KMS-11 (cell line): ENCODE data around the gene PCP4L1.

ENCODE experiments used
- H2AFZ ChIP-seq: fragments of 200-600 bp; sonication (generic); 2 replicates; pipeline ENCODE4 v1.6.1; 2016; ENCODE audit warnings: antibody characterized with exemption, mixed run types, low read depth
- H3K27ac ChIP-seq: fragments of 200-600 bp; sonication (generic); 2 replicates; pipeline ENCODE4 v1.6.1; 2016; ENCODE audit warnings: mild to moderate bottlenecking, mixed run types
- H3K27me3 ChIP-seq: fragments of 200-600 bp; sonication (generic); 2 replicates; pipeline ENCODE4 v1.6.1; 2017; ENCODE audit warnings: mild to moderate bottlenecking, low read depth, mixed run types, moderate library complexity; ENCODE audit not compliant: insufficient read depth
- H3K36me3 ChIP-seq: fragments of 200-600 bp; sonication (generic); 2 replicates; pipeline ENCODE4 v1.6.1; 2017; ENCODE audit warnings: mild to moderate bottlenecking, mixed run types; ENCODE audit not compliant: insufficient read depth
- H3K4me1 ChIP-seq: fragments of 200-600 bp; sonication (generic); 2 replicates; pipeline ENCODE4 v1.6.1; 2016; ENCODE audit warnings: mild to moderate bottlenecking, low read depth, mixed run types; ENCODE audit not compliant: poor library complexity, severe bottlenecking
- H3K4me2 ChIP-seq: fragments of 200-600 bp; sonication (generic); 2 replicates; pipeline ENCODE4 v1.7.0; 2016; ENCODE audit warnings: mild to moderate bottlenecking, mixed run types
- H3K4me3 ChIP-seq: fragments of 200-600 bp; sonication (generic); IDR thresholded peaks from 2 replicates; pipeline ENCODE4 v1.6.1; 2017; ENCODE audit warnings: low read depth, low read length, mixed read lengths; ENCODE audit not compliant: insufficient read depth
- H3K79me2 ChIP-seq: fragments of 200-600 bp; sonication (generic); 2 replicates; pipeline ENCODE4 v1.6.1; 2016; ENCODE audit warnings: low read depth, mixed run types; ENCODE audit not compliant: insufficient read depth
- H3K9ac ChIP-seq: fragments of 200-600 bp; sonication (generic); 2 replicates; pipeline ENCODE4 v1.6.1; 2016; ENCODE audit warnings: mild to moderate bottlenecking, mixed run types
- H4K20me1 ChIP-seq: fragments of 200-600 bp; sonication (generic); 2 replicates; pipeline ENCODE4 v1.6.1; 2016; ENCODE audit warnings: mild to moderate bottlenecking, mixed run types; ENCODE audit not compliant: insufficient read depth
- CTCF ChIP-seq: fragments of 200-600 bp; sonication (generic); conservative IDR thresholded peaks from 2 replicates; pipeline ENCODE4 v1.6.1; 2017; ENCODE audit warnings: low read depth, mild to moderate bottlenecking, antibody characterized with exemption, low read length, moderate library complexity, mixed read lengths

Gene PCP4L1

GRCh38 chr1:161324020-161324419, 65.5 kb downstream of the PCP4L1 start:
- Histone ChIP-seq H3K4me2 (no peak overlapping the region), H3K9ac (no peak overlapping the region), H2AFZ (no peak overlapping the region), H3K27me3 (no peaks in the 10 kb centered on the region), H4K20me1 (no peaks in the 10 kb centered on the region), H3K36me3 (no peaks in the 10 kb centered on the region), H3K79me2 (no peaks in the 10 kb centered on the region), H3K27ac (no peak overlapping the region), H3K4me3 (no peak overlapping the region), H3K4me1 (no peaks in the 10 kb centered on the region)
- TF ChIP-seq CTCF: no peak

- Histone ChIP-seq H3K9ac (no peak overlapping the region), H3K4me3 (no peak overlapping the region), H2AFZ (no peak overlapping the region), H3K4me2 (no peak overlapping the region), H4K20me1 (no peaks in the 10 kb centered on the region), H3K79me2 (no peaks in the 10 kb centered on the region), H3K36me3 (no peaks in the 10 kb centered on the region), H3K27me3 (no peaks in the 10 kb centered on the region), H3K4me1 (no peaks in the 10 kb centered on the region), H3K27ac (no peak overlapping the region)
- no peak for TF ChIP-seq CTCF
These were observed 71.8 kb downstream of the PCP4L1 start for GRCh38 chr1:161330346-161330745.

- H3K27ac ChIP-seq: no peak overlapping the region
- H3K9ac ChIP-seq: no peak overlapping the region
- no peaks in the 10 kb centered on the region for H3K27me3 ChIP-seq
- H3K79me2 ChIP-seq: no peaks in the 10 kb centered on the region
- no peaks in the 10 kb centered on the region for H3K4me1 ChIP-seq
- no peak overlapping the region for H2AFZ ChIP-seq
- H4K20me1 ChIP-seq: no peaks in the 10 kb centered on the region
- H3K36me3 ChIP-seq: no peaks in the 10 kb centered on the region
- no peak overlapping the region for H3K4me2 ChIP-seq
- H3K4me3 ChIP-seq: no peak overlapping the region
- TF ChIP-seq CTCF: no peak
These were observed 74.6 kb downstream of the PCP4L1 start for GRCh38 chr1:161333166-161333565.
